ENCODE results near the gene LKAAEAR1. TPM values are rescaled to one million over a fixed set of nuclear protein-coding genes. Genes with fewer than 3 reads are reported as not detected.

The LKAAEAR1 gene
- total and polyA plus RNA-seq, 2 experiments from 2014 or later, result 1.2 TPM; not detected in 1

DNA sequence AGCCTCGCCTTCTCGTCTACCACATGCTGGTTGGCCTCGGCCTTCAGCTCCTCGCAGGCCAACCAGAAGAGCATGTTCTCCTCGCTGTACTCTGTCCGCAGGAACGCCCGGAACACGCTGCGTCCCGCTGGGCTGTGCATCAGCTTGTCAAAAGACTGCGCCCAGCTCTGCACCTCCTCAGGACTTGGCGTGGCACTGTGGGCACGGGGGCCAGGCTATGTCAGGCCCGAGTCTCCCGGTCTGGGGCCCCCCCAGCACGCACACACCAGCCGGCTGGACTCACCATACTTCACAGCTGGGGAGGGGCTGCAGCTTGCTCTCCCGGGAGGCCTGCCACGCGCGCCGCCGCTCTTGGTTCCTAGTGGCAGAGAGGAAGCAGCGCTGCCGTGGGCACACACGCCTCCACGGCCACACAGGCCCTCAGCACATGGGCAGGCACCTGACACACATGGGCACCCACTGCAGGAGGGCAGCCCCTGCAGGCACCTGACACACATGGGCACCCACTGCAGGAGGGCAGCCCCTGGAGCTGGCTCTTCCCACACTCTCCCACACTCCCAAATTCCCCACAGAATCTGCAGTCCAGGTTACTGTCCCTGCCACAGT, 9.9 kb downstream of the LKAAEAR1 start:
- DNase-seq (ENCODE audit: low spot score), result no peak
- Histone ChIP-seq H3K27me3 (no peaks in the 10 kb centered on the region), H4K20me1 (ENCODE audit: insufficient read depth, poor library complexity, severe bottlenecking) (no peaks in the 10 kb centered on the region), H3K4me3 (no peak overlapping the region), H3K36me3 (replicated peaks; ENCODE audit: insufficient read depth, low read depth) (no peaks in the 10 kb centered on the region), H3K4me2 (no peak overlapping the region), H2AFZ (no peak overlapping the region), H3K9me3 (ENCODE audit: low read depth) (no peaks in the 10 kb centered on the region), H3K4me1 (ENCODE audit: insufficient read depth) (peaks cover 7% of the 10 kb centered on the region), H3K9me2 (replicated peaks; ENCODE audit: insufficient read depth) (no peaks in the 10 kb centered on the region), H3K27ac (no peak overlapping the region), H3K79me2 (no peaks in the 10 kb centered on the region)
- TF ChIP-seq, protein P1, sequence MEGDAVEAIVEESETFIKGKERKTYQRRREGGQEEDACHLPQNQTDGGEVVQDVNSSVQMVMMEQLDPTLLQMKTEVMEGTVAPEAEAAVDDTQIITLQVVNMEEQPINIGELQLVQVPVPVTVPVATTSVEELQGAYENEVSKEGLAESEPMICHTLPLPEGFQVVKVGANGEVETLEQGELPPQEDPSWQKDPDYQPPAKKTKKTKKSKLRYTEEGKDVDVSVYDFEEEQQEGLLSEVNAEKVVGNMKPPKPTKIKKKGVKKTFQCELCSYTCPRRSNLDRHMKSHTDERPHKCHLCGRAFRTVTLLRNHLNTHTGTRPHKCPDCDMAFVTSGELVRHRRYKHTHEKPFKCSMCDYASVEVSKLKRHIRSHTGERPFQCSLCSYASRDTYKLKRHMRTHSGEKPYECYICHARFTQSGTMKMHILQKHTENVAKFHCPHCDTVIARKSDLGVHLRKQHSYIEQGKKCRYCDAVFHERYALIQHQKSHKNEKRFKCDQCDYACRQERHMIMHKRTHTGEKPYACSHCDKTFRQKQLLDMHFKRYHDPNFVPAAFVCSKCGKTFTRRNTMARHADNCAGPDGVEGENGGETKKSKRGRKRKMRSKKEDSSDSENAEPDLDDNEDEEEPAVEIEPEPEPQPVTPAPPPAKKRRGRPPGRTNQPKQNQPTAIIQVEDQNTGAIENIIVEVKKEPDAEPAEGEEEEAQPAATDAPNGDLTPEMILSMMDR (IDR thresholded peaks at IDR 0.05; ENCODE audit: poor library complexity), result no peak
- TF ChIP-seq EZH2 (IDR thresholded peaks at IDR 0.05; ENCODE audit: borderline replicate concordance), result no peak
- TF ChIP-seq EZH2phosphoT487 (IDR thresholded peaks at IDR 0.05; ENCODE audit: low read depth, severe bottlenecking, unreplicated experiment), result no peak
- WGBS (ENCODE audit: low lambda C conversion rate, missing lambda C conversion rate), result 95% methylated on average over 28 of the region's 28 CpGs

DNA sequence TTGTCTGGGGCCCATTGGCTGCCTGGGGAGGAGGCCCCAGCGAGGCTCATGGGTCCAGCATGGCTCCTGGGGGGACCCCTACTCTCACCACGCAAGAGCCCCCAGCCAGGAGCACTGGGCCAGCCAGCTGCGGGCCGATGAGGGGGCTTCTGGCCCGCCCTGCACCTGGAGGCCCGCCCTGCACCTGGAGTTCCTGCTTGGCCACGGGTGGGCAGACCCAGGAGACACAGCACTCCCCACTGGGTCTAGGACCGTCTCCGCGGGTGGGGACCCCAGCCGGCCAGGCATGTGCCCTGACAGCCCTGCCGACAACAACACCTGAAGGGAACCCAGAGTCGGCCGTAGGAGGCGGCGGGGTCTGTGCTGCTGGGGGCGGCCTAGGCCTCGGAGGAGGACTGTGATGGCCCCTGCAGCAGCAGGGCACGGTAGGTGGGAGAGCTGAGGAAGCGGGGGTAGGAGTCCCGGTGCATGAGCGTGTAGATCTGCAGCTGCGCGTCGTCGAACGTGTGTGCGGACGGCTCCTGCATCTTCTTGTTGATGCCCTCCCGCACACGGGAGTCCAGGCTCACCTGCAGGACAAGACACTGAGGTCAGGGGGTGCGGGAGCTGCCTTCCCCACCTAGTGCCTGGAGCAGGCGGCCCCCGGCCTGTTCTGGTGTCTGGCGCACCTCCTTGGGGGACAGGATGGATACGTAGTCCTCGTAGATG, 10.6 kb downstream of the LKAAEAR1 start:
- DNase-seq (ENCODE audit: low spot score), result no peak
- 93% methylated on average over 31 of the region's 37 CpGs for WGBS (ENCODE audit: low lambda C conversion rate, missing lambda C conversion rate)
- H3K79me2 ChIP-seq, result no peaks in the 10 kb centered on the region
- no peaks in the 10 kb centered on the region for H4K20me1 ChIP-seq (ENCODE audit: insufficient read depth, poor library complexity, severe bottlenecking)
- H3K4me1 ChIP-seq (ENCODE audit: insufficient read depth), result peaks cover under 1% of the 10 kb centered on the region
- no peaks in the 10 kb centered on the region for H3K36me3 ChIP-seq (replicated peaks; ENCODE audit: insufficient read depth, low read depth)
- no peak overlapping the region for H2AFZ ChIP-seq
- H3K4me3 ChIP-seq, result no peak overlapping the region
- no peaks in the 10 kb centered on the region for H3K9me2 ChIP-seq (replicated peaks; ENCODE audit: insufficient read depth)
- no peaks in the 10 kb centered on the region for H3K27me3 ChIP-seq
- TF ChIP-seq, protein P1 (IDR thresholded peaks at IDR 0.05; ENCODE audit: poor library complexity), result no peak
- TF ChIP-seq EZH2 (IDR thresholded peaks at IDR 0.05; ENCODE audit: borderline replicate concordance) (no peak), EZH2phosphoT487 (IDR thresholded peaks at IDR 0.05; ENCODE audit: low read depth, severe bottlenecking, unreplicated experiment) (no peak)
- H3K9me3 ChIP-seq (ENCODE audit: low read depth), result no peaks in the 10 kb centered on the region
- H3K4me2 ChIP-seq, result no peak overlapping the region
- no peak overlapping the region for H3K27ac ChIP-seq

DNA sequence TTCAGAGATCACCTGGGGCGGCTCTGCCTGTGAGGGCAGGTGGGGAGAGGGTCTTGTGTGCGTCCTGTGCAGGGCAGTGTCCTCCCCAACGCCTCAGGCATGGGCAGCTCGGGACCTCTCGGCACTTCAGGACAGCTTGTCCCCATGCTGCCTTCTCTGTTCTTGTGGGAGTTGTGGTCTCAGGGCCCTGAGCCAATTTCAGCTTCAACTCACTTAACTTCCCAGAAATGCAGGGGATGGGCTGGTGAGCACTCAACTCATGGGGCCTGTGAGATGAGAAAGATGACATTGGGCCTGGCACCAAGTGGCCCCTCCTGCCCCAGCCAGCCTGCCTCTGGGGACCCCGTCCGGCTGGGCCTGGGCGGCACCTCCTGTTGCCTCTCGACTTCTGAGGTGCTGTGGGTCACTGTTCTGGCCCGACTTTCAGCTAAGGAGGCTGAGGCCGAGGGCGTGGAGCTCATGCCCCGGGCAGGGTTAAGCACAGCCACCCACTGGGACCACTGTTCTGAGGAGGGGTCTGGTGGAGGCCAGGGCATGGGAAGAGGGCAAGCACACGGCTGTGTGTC, 11.6 kb downstream of the LKAAEAR1 start:
- WGBS (ENCODE audit: low lambda C conversion rate, missing lambda C conversion rate), result 90% methylated on average over 14 of the region's 14 CpGs
- H3K9me2 ChIP-seq (replicated peaks; ENCODE audit: insufficient read depth), result no peaks in the 10 kb centered on the region
- H3K4me2 ChIP-seq, result no peak overlapping the region
- no peak overlapping the region for H3K27ac ChIP-seq
- no peak for DNase-seq (ENCODE audit: low spot score)
- no peaks in the 10 kb centered on the region for H3K9me3 ChIP-seq (ENCODE audit: low read depth)
- H3K36me3 ChIP-seq (replicated peaks; ENCODE audit: insufficient read depth, low read depth), result no peaks in the 10 kb centered on the region
- TF ChIP-seq, protein P1 (IDR thresholded peaks at IDR 0.05; ENCODE audit: poor library complexity), result no peak
- TF ChIP-seq EZH2phosphoT487 (IDR thresholded peaks at IDR 0.05; ENCODE audit: low read depth, severe bottlenecking, unreplicated experiment) (no peak), EZH2 (IDR thresholded peaks at IDR 0.05; ENCODE audit: borderline replicate concordance) (no peak)
- no peaks in the 10 kb centered on the region for H3K79me2 ChIP-seq
- H3K27me3 ChIP-seq, result no peaks in the 10 kb centered on the region
- H4K20me1 ChIP-seq (ENCODE audit: insufficient read depth, poor library complexity, severe bottlenecking), result no peaks in the 10 kb centered on the region
- H3K4me3 ChIP-seq, result no peak overlapping the region
- no peak overlapping the region for H2AFZ ChIP-seq
- H3K4me1 ChIP-seq (ENCODE audit: insufficient read depth), result no peaks in the 10 kb centered on the region

Data from hepatocyte (in vitro differentiated cells).